ENCODE results near the gene CPNE5. TPM values are rescaled to one million over a fixed set of nuclear protein-coding genes. Genes with fewer than 3 reads are reported as not detected.

The CPNE5 gene
- total RNA-seq, 1 donor from 2014 or later: not detected

DNA sequence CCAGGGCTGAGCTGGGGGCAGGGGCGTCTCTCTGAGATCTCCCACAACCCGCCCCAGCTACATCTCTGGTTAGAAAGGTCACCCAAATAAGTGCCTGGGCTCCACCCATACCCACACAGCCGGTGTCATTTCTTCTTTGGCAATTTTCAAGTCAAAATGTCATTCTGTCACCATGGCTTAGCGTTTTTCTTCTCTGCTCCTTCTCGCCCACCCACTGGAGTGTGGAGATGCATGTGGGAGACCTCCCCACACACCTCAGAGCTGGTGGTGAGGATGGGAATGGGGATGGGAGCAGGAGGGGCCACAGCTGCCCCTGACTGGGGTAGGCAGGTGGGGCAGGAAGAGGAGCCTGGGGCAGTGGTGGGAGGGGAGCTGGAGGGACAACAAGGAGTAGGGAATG, 63.1 kb downstream of the CPNE5 start:
- H3K4me3 ChIP-seq: no peak overlapping the region
- peaks cover 13% of the 10 kb centered on the region for H3K27me3 Mint-ChIP-seq (ENCODE audit: insufficient read depth, low read depth)
- H3F3A ChIP-seq (ENCODE audit: low read depth): peaks cover 9% of the 10 kb centered on the region
- no peak overlapping the region for H2AFZ ChIP-seq (replicated peaks)
- peaks cover 21% of the 10 kb centered on the region for H3K27me3 ChIP-seq
- no peaks in the 10 kb centered on the region for H3K79me2 ChIP-seq (ENCODE audit: low read depth)
- H3K9me3 ChIP-seq (ENCODE audit: low read depth): no peaks in the 10 kb centered on the region
- TF ChIP-seq, protein P1, sequence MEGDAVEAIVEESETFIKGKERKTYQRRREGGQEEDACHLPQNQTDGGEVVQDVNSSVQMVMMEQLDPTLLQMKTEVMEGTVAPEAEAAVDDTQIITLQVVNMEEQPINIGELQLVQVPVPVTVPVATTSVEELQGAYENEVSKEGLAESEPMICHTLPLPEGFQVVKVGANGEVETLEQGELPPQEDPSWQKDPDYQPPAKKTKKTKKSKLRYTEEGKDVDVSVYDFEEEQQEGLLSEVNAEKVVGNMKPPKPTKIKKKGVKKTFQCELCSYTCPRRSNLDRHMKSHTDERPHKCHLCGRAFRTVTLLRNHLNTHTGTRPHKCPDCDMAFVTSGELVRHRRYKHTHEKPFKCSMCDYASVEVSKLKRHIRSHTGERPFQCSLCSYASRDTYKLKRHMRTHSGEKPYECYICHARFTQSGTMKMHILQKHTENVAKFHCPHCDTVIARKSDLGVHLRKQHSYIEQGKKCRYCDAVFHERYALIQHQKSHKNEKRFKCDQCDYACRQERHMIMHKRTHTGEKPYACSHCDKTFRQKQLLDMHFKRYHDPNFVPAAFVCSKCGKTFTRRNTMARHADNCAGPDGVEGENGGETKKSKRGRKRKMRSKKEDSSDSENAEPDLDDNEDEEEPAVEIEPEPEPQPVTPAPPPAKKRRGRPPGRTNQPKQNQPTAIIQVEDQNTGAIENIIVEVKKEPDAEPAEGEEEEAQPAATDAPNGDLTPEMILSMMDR (IDR thresholded peaks at IDR 0.05): no peak
- peaks cover 43% of the 10 kb centered on the region for H3K4me1 Mint-ChIP-seq
- DNase-seq (ENCODE audit: low spot score): no peak
- H3K4me1 ChIP-seq: peaks cover 31% of the 10 kb centered on the region
- no peak overlapping the region for H3K4me2 ChIP-seq
- peak overlapping the region; percentile 24 for H3K4me3 Mint-ChIP-seq
- no peaks in the 10 kb centered on the region for H3K36me3 Mint-ChIP-seq
- no peaks in the 10 kb centered on the region for H3K36me3 ChIP-seq
- H3K9me3 Mint-ChIP-seq: no peaks in the 10 kb centered on the region
- H3K9ac ChIP-seq: no peak overlapping the region
- H4K20me1 ChIP-seq (ENCODE audit: low read depth): no peaks in the 10 kb centered on the region
- no peak overlapping the region for H3K27ac Mint-ChIP-seq
- H3K27ac ChIP-seq: no peak overlapping the region

DNA sequence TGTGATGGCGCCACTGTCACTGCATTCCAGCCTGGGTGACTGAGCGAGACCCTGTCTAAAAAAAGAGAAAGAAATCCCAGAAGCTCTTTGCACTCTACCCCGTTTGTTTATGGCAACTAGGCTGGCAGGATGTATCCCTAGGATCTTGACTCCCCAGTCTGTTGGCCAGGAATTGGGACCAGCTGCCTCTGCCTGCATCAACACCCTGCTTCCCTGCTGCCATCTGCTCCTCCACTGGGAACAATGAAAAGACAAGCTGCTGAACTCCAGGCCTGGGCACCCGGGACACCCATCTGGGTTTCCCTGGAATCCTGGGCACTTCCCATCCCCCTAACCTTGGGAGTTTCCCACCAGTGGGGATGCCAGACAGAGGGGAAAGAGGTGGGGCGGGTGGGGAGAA, 64.9 kb downstream of the CPNE5 start:
- TF ChIP-seq EZH2phosphoT487 (IDR thresholded peaks at IDR 0.05) (no peak), EZH2 (IDR thresholded peaks at IDR 0.05) (no peak)
- TF ChIP-seq, protein P1 (IDR thresholded peaks at IDR 0.05): no peak
- H3K4me1 ChIP-seq: peaks cover 28% of the 10 kb centered on the region

DNA sequence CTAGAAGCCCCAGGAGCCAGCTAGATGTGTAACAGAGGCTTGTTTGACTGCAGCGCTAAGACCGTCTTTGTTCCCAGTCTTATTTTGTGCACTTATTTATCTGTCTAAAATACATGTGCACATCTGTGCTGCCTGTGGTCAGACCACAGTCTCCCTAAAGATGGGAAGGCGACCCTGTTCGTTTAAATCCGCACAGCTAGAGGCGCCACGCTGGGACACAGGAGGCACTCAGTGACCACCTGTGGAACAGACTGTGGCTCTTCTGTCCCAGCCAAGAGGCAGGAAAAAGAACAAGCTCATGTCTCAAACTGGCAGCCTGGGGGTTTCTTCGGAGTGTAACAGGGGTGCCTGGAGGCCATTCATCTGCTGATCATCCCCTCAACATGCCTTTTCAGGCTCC, 66.8 kb downstream of the CPNE5 start:
- H3K79me2 ChIP-seq (ENCODE audit: low read depth): no peaks in the 10 kb centered on the region
- H3K4me1 Mint-ChIP-seq: peaks cover 57% of the 10 kb centered on the region
- no peak overlapping the region for H3K9ac ChIP-seq
- no peaks in the 10 kb centered on the region for H4K20me1 ChIP-seq (ENCODE audit: low read depth)
- no peak overlapping the region for H3K4me3 ChIP-seq
- DNase-seq (ENCODE audit: low spot score): no peak
- peak overlapping the region; percentile 62 for H3K27ac Mint-ChIP-seq
- peaks cover 20% of the 10 kb centered on the region for H3K27me3 ChIP-seq
- no peaks in the 10 kb centered on the region for H3K36me3 Mint-ChIP-seq
- H3K4me2 ChIP-seq: peak overlapping the region; percentile 35
- TF ChIP-seq, protein P1 (IDR thresholded peaks at IDR 0.05): no peak
- no peak for TF ChIP-seq EZH2 (IDR thresholded peaks at IDR 0.05)
- no peak for TF ChIP-seq EZH2phosphoT487 (IDR thresholded peaks at IDR 0.05)
- peak overlapping the region; percentile 77 for H2AFZ ChIP-seq (replicated peaks)
- peaks cover 22% of the 10 kb centered on the region for H3K4me1 ChIP-seq
- no peaks in the 10 kb centered on the region for H3K36me3 ChIP-seq
- peaks cover under 1% of the 10 kb centered on the region for H3F3A ChIP-seq (ENCODE audit: low read depth)
- H3K9me3 Mint-ChIP-seq: no peaks in the 10 kb centered on the region
- peaks cover 16% of the 10 kb centered on the region for H3K27me3 Mint-ChIP-seq (ENCODE audit: insufficient read depth, low read depth)
- H3K4me3 Mint-ChIP-seq: no peak overlapping the region
- H3K9me3 ChIP-seq (ENCODE audit: low read depth): no peaks in the 10 kb centered on the region
- no peak overlapping the region for H3K27ac ChIP-seq

More for the DNA sequence above, 64.9 kb downstream of the CPNE5 start:
- peaks cover 52% of the 10 kb centered on the region for H3K4me1 Mint-ChIP-seq
- Histone ChIP-seq H3K4me2 (no peak overlapping the region), H3K36me3 (no peaks in the 10 kb centered on the region), H3K27me3 (peaks cover 21% of the 10 kb centered on the region), H4K20me1 (ENCODE audit: low read depth) (no peaks in the 10 kb centered on the region), H2AFZ (replicated peaks) (no peak overlapping the region), H3K4me3 (no peak overlapping the region), H3K9me3 (ENCODE audit: low read depth) (no peaks in the 10 kb centered on the region), H3K79me2 (ENCODE audit: low read depth) (no peaks in the 10 kb centered on the region), H3F3A (ENCODE audit: low read depth) (peaks cover 9% of the 10 kb centered on the region), H3K27ac (no peak overlapping the region), H3K9ac (no peak overlapping the region)
- H3K4me3 Mint-ChIP-seq: no peak overlapping the region
- no peaks in the 10 kb centered on the region for H3K36me3 Mint-ChIP-seq
- peaks cover 18% of the 10 kb centered on the region for H3K27me3 Mint-ChIP-seq (ENCODE audit: insufficient read depth, low read depth)
- no peak for DNase-seq (ENCODE audit: low spot score)
- H3K27ac Mint-ChIP-seq: no peak overlapping the region
- no peaks in the 10 kb centered on the region for H3K9me3 Mint-ChIP-seq
